Tongue (tissue), 2 donors: ENCODE data around the gene MPP2. TPM values are rescaled to one million over a fixed set of nuclear protein-coding genes. Genes with fewer than 3 reads are reported as not detected.
A peak's percentile ranks its signal among the peaks of the same experiment; 100 is the strongest.
"Not testable (repeated sequence)": the region's sequence is repeated elsewhere in the genome, so short reads cannot be mapped to it uniquely, and the experiment has no call there.

Experiments
- DNase-seq: peaks from one replicate; pipeline ENCODE4 v3.0.0-alpha.2; 2015
- total RNA-seq: library from RNA; depleted of rRNA; stranded (reverse); fragments of >200 nt; gene quantifications from one replicate; pipeline ENCODE4 v1.2.3, GENCODE V29; 2014

The MPP2 gene
- total RNA-seq, 1 donor from 2014 or later: 4.6 TPM

DNA sequence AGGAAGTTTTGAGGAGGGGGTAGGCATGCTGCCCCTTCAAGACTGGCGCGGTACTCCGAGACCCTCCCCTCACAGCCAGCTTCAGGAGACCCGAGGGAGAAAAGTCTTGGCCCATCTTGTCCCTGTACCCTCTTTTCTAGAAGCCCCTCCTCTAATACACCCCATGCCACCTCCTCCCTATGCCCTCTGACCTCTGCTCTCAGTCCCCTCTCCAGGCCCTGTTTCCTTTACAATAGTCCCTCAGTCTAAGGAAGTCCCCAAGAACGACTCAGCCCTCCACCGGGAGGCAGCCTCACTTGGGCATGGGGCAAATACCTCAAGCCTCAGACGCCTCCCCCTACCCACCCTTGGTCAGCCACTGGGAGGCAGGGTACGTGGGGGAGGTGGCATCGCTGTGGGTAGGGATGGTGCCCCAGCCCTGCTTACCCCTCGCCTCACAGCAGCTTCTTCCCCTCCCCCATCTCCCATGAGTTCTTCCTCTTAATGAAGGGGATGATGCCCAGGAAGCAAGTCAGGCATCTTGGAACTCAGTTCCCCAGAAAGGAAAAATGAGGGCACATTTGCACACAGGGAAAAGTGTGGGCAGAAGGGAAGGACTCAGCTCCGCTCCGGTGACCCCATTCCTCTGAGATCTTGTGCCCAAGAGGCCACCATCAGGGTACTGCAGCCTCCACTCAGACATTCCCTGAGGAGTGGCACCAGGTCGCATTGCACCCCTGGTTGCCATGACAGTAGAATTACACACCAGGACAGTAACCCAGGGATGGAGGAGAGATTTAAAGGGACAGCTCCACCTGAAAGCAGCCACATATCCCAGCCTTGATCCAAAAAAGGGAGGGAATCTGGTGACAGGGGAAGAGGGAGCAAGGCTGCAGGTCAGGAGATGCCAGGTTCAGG, 6.2 kb downstream of the MPP2 start:
- no peak for DNase-seq

DNA sequence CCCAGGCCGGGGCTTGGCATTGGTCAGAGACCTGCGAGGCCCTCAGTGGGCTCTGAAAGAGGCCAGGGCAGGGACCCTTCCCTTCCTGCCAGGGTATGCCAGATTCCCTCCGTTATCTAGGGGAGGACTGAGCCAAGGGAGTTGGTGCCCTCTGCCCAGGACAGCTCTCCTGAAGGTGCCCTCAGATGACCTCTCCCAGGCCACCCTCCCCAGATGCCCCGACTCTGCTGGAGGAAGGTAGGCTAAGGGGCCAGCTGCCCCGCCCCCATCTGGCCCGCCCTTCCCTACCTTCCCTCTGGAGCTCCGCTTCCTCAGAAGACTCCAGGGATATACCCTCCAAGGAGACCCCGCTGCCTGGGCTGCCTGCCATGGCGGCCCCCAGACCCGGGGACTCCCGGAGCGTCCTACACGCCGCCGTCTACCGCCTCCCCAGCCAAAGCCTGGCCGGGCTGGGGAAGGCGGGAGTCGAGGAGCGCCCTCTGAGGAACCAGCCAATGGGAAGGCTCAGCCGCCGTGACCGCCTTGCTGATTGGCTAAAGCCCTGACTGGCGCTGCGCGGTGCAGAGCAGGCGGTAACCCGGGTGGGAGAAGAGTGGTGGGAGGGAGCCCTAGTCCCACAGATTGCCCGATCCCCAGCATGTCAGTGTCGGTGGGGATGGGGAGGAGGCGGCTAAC, 7.0 kb downstream of the MPP2 start:
- DNase-seq: peak; percentile 94

DNA sequence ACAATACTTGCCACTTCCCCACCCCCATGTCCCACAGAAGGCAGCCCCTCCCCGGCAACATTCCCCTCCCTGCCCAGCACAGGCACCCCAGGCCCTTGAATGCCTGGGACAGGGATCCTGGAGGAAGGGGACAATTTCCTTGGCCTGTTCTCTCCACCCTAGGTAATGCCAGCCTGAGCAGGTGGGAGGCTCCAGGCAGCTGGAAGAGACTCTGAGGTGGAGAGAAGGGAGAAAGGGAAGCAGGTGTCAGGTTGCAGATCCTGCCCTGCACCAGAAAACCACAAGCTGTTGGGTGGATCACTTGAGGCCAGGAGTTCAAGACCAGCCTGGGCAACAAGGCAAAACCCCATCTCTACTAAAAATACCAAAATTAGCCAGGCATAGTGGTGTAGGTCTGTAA, 8.9 kb downstream of the MPP2 start:
- no peak for DNase-seq

- DNase-seq: no peak
These were observed 9.5 kb downstream of the MPP2 start for GRCh38 chr17:43897831-43898230.

- DNase-seq: not testable (repeated sequence)
These were observed 12.8 kb downstream of the MPP2 start for GRCh38 chr17:43894494-43894893.

DNA sequence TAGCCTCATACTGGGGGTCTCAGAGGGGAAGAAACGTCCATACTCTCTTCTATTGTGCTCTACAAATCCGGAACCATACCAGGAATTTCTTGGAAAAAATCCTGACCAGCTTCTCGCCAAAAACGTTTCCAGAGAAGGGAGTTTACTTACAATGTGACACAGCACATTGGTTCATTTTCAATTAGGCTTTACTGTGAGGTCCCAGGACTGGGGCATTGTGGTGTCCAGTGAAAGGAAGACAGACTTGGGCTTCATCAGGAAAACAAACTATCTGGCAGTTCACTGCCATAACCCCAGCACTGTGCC, 14.7 kb downstream of the MPP2 start:
- DNase-seq: peak; percentile 44

DNA sequence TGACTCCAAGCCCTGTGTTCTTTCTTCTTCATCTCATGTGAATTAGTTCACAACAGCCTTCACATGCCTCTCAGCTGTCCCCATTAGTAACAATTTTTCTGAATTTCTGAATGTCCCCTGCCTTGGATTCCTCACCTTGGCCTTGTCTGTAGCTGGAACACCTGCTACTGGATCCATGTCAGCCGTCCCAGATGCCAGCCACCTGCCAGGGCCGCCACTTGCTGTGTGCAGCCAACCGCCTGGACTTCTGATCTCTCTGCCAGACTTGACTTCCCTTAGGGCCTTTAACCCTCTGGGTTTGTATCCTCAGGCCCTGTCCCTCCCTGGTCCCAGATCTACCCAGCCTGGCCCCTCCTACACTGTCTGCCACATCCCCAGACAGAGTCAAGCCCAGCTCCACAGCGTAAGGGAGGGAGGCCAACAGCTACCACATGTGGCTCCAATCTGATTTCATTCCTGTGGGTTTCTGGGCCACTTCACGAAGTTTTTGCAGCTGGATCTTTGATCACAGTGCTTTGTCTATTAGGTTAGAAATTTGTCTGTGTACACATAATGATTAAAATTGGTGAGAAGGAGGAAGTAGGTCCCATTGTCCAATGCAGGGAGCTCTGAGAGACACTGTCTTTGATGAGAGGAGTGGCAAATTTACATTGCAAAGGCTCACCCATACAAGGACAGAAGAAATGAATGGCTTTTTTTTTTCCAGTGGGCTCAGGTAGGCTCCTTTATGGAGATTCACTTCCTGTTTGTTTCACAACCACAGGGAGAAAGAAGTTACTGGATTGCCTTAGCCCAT, 15.3 kb downstream of the MPP2 start:
- no peak for DNase-seq

GRCh38 chr17:43890240-43890639, 17.1 kb downstream of the MPP2 start:
- DNase-seq: no peak

- no peak for DNase-seq
These were observed 18.8 kb downstream of the MPP2 start for GRCh38 chr17:43888548-43888947.

DNA sequence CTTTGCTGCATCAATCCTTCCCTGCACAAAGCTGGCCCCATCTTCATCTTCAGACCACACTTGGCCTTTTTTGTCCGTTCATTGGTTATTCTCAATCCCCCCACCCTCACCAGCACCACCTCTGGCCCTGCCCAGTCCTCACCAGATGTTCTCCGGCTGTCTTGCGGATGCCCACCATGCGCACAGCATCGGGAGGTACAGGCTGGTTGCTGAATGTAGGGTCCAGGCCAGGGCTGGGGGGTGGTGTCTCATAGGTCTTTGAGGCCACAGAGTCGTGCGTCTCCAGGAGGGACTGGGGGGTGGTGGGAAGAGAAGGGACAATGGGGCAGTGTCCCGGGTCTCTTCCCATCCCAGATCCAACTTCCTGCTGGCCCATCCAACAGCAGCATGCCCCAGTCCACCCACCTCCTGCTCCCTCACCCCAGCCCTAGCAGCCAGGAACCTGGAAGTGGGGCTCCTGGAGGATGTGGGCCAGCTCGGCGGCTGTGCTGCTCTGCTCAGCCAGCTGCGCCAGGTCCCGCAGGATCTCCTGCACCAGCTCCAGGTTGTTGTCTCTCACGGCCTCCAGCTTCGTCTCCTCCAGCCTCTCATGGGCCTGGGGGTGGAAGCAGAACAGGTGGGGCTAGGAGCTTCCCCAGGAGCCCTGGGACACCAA, 24.4 kb downstream of the MPP2 start:
- DNase-seq: no peak

GRCh38 chr17:43881758-43882505, 25.4 kb downstream of the MPP2 start:
- no peak for DNase-seq

DNA sequence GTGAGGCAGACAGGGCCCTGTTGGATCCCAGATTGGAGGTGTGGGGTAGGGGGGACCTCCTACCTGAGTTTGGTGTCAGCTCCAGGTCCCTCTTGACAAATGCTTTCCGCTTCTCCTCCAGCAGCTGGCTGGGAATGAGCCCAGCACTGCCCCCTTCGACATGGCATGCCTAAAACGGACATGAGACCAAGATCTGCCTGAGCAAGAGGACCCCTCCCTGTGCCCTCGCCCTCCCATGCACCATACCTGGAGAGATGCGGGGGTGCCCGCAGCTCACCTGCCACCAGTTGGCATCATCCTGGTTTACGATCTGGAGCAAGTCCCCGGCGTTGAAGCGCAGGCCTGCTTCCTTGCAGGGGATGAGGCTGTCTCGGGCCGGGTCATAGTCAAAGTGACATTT, 26.2 kb downstream of the MPP2 start:
- DNase-seq: no peak

DNA sequence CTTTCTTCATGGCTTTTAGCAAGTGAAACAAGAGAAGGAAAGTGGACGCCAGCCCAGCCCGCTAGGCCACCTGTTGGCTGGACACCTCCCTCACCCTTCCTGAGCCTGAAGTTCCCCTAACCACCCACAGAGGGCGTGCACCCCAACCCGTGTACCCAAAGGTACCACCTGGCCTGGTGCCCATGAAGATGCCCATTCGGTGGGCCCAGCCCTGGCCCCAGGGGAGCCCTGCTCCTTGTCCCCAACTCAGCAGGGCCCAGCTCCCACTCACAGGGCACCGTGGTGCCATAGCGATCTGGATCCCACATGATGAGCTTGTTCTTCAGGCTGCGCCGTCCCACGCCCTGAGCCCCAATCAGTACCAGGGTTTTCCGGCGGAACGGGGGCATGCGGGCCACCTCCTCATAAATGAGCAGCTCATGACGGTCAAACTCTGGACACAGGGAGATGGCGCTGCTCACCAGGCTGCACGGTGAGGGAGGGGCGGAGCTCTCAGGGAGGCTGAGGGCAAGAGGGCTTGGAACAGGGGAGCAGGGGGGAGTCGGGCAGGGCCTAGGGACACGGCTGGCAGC, 26.8 kb downstream of the MPP2 start:
- peak; percentile 93 for DNase-seq

GRCh38 chr17:43879723-43880419, 27.5 kb downstream of the MPP2 start:
- DNase-seq: no peak

GRCh38 chr17:43878260-43879175, 28.8 kb downstream of the MPP2 start:
- peak; percentile 86 for DNase-seq

DNA sequence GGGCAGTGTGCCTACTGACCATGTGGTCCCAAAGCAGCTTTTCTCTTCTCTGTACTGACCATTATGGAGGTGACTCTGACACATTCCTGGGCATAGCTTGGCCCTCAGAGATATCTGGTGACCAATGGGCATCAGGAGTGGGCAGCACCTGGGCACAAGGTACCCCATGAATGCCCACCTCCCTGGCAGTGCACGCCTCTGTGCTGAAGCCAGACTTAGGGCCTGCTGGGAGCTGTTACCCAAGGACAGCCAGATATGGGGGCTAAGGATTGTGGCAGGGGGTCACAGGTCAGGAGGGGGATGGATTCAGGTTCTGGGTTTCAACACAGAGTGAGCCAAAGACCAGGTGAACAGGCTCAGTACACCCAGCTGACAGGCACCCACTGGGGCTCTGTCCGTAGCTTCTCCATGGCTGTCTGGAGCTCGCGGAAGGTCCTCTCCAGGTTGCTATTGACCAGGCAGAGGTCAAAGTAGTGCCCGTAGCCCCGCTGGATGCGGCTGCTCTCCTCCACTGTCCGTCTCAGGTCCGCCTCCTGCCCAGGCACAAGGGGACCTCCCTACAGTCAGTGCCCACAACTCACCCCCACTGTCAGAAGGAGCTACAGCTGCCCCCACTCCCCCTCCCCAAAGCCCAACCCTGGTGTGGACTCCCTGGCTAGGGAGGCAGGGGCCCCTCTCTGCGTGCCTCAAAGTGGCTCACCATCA, 29.7 kb downstream of the MPP2 start:
- no peak for DNase-seq

DNA sequence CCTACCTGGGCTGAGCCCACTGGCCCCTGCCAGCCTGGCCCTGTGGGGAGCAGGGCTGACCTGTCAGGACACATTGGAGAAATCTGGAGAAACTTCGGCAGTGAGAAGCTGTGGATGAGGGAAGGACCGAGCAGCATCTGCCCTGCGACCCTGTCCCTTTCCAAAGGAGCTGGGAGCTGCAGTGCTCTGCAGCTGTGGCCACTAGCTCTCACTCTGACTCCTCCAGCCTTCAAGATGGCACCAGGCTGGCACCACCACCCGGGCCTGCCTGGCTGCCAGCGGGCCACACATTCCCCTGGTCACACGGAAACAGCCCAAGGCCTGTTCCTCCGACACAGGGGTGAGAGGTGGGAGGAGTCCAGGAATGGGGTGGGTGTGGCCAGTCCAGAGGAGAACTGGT, 30.3 kb downstream of the MPP2 start:
- DNase-seq: no peak

GRCh38 chr17:43875476-43876147, 31.7 kb downstream of the MPP2 start:
- DNase-seq: no peak
